H1 (cell line): ENCODE data around the gene DMC1. TPM values are rescaled to one million over a fixed set of nuclear protein-coding genes. Genes with fewer than 3 reads are reported as not detected.

Source experiments
- USF2 ChIP-seq: IDR thresholded peaks from 2 replicates; pipeline ENCODE4 v1.6.1; 2011; ENCODE audit warnings: low read length, improper control_type of control experiment
- polyA plus RNA-seq, 7 experiments: library from polyadenylated mRNA; depleted of rRNA in 3 of 7; stranded (reverse) in 5 of 7; unstranded in 2 of 7; fragments of >200 nt in 5 of 7; fragments of 200-250 nt in 2 of 7; gene quantifications; 1 replicate in 5 of 7; 2 replicates in 1 of 7; 4 replicates in 1 of 7; pipeline versions ENCODE4 v1.2.1 to v1.2.3, GENCODE V29; 2011 to 2013; ENCODE audit warnings: missing spikeins in 2 of 7, mixed read lengths in 2 of 7
- total RNA-seq: library from RNA; stranded (reverse); fragmentation: NEBNext Ultra II Directional; extraction: Animal tissue kit (Norgen Biotek cat#: 25700); gene quantifications from 2 replicates; pipeline ENCODE4 v1.2.1, GENCODE V29; 2021

DMC1 gene
- total and polyA plus RNA-seq, 2 of the 8 experiments (the other 6 are each of a cell fraction or from before 2014, with no cell fraction given) = 3.8 to 7.2 TPM

DNA sequence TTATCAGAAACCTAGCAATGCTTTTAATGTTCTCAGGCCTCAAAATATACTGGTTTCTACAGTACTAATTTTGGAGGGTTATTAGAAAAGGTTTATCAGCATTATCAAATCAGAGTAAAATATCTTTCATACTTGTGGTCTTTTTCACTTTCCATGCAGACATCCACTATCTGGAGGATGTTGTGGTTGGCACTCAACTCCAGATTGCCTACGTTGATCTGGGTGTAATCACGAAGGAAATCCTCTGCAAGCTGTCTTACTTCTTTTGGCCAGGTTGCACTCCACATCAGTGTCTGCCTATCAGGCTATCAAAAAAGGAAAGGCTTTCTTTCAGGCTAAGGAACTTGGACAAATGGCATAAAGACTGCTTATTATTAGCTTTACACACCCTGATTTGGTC, 75.5 kb downstream of the DMC1 start (continued):
- TF ChIP-seq USF2 = no peak
